Mucosa of stomach (tissue), 1 donor: ENCODE measurements around the gene IFT52.

ENCODE experiments used
- H3K27me3 ChIP-seq: one replicate; pipeline ENCODE4 v1.7.0; 2013; ENCODE audit warnings: mild to moderate bottlenecking, low read length; ENCODE audit not compliant: control insufficient read depth, insufficient read depth
- H3K36me3 ChIP-seq: one replicate; pipeline ENCODE4 v1.7.0; 2013; ENCODE audit warnings: low read length; ENCODE audit not compliant: control insufficient read depth, insufficient read depth
- H3K4me1 ChIP-seq: one replicate; pipeline ENCODE4 v1.7.0; 2013; ENCODE audit warnings: mild to moderate bottlenecking, low read length; ENCODE audit not compliant: control insufficient read depth, insufficient read depth
- H3K4me3 ChIP-seq: one replicate; pipeline ENCODE4 v1.7.0; 2013; ENCODE audit warnings: low read length
- H3K9ac ChIP-seq: one replicate; pipeline ENCODE4 v1.7.0; 2013; ENCODE audit warnings: mild to moderate bottlenecking, low read length, moderate library complexity
- H3K9me3 ChIP-seq: one replicate; pipeline ENCODE4 v1.7.0; 2013; ENCODE audit warnings: mild to moderate bottlenecking, low read length, moderate library complexity; ENCODE audit not compliant: control insufficient read depth
- donor health status: Pancreatic carcinoma.

The IFT52 gene

GRCh38 chr20:43682446-43682845 is 91.7 kb downstream of the IFT52 start:
- H3K4me3 ChIP-seq = no peak overlapping the region
- H3K36me3 ChIP-seq = no peaks in the 10 kb centered on the region
- H3K9ac ChIP-seq = no peak overlapping the region
- H3K27me3 ChIP-seq = no peaks in the 10 kb centered on the region
- H3K4me1 ChIP-seq = no peaks in the 10 kb centered on the region
- no peaks in the 10 kb centered on the region for H3K9me3 ChIP-seq

GRCh38 chr20:43686820-43687219 is 96.1 kb downstream of the IFT52 start:
- Histone ChIP-seq H3K36me3 (no peaks in the 10 kb centered on the region), H3K9ac (no peak overlapping the region), H3K4me1 (no peaks in the 10 kb centered on the region), H3K27me3 (no peaks in the 10 kb centered on the region), H3K4me3 (no peak overlapping the region), H3K9me3 (no peaks in the 10 kb centered on the region)

DNA sequence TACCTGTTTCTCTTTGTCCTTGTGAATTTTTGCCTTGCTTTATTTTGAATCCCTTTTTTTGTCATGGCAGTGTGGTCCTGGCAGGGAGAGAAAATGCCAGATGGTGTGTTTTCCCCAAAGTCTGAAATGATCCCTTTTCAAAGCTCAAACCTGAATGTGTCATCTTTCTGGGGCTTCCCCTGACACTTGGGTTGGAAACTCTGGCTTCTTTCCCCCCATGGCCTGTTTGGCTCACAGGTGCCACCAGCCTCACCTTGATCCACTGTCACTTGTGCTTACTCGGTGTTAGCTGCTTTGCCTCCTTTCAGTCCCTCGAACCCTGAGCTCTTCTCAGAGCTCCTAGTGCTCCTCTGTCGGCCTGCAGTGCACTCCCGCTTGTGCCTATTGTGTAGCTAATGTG is 98.4 kb downstream of the IFT52 start:
- no peak overlapping the region for H3K9ac ChIP-seq
- H3K36me3 ChIP-seq = no peaks in the 10 kb centered on the region
- no peaks in the 10 kb centered on the region for H3K4me1 ChIP-seq
- no peaks in the 10 kb centered on the region for H3K27me3 ChIP-seq
- no peaks in the 10 kb centered on the region for H3K9me3 ChIP-seq
- H3K4me3 ChIP-seq = no peak overlapping the region

DNA sequence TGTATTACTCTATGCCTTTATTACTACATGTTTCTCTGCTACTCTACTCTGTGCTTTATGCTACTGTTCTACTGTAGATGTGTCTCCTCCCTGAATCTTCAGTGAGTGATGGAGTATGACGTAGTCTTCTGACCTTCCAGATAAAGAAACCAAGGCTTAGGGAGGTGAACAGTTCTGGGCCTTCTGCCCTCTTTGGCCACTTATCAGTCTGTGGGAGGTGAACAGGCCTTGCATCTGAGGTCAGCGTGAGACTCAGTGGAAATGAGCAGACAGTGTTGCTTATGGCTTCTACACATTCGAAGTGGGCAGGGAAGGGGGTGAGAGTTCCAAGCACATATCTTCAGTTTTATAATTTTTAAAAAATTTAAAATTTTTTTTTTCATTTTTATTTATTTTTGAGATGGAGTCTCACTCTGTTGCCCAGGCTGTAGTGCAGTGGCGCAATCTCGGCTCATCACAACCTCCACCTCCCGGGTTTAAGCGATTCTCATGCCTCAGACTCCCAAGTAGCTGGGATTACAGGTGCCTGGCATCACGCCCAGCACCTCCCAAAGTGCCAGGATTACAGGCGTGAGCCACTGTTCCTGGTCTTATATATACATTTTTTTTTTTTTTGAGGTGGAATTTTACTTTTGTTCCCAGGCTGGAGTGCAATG is 100.3 kb downstream of the IFT52 start:
- H3K4me3 ChIP-seq = no peak overlapping the region
- no peaks in the 10 kb centered on the region for H3K4me1 ChIP-seq
- H3K36me3 ChIP-seq = no peaks in the 10 kb centered on the region
- H3K9ac ChIP-seq = no peak overlapping the region
- no peaks in the 10 kb centered on the region for H3K9me3 ChIP-seq
- H3K27me3 ChIP-seq = no peaks in the 10 kb centered on the region

DNA sequence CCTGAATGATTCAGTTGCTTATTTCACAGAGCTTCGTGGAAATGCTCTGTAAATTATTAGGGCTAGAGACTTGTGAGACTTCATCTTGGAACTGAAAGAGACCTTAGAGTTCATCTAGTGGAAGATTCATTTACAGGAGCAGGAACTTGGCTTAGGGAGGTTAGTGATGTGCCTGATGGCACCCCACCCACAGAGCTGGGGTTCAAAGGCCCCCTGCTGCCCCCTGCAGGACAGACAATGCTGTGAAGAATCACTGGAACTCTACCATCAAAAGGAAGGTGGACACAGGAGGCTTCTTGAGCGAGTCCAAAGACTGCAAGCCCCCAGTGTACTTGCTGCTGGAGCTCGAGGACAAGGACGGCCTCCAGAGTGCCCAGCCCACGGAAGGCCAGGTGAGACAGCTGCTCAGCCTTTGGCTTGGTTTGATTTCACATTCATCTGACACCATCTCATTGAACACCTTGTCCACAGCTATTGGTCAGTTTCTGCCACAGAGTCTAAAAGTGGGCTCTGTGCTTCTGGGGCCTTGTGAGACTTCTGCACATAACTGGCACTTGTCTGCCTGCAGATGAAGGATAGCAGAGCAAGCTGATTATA is 101.3 kb downstream of the IFT52 start:
- H3K36me3 ChIP-seq = no peaks in the 10 kb centered on the region
- no peaks in the 10 kb centered on the region for H3K27me3 ChIP-seq
- H3K9me3 ChIP-seq = no peaks in the 10 kb centered on the region
- H3K4me3 ChIP-seq = no peak overlapping the region
- H3K9ac ChIP-seq = no peak overlapping the region
- no peaks in the 10 kb centered on the region for H3K4me1 ChIP-seq

DNA sequence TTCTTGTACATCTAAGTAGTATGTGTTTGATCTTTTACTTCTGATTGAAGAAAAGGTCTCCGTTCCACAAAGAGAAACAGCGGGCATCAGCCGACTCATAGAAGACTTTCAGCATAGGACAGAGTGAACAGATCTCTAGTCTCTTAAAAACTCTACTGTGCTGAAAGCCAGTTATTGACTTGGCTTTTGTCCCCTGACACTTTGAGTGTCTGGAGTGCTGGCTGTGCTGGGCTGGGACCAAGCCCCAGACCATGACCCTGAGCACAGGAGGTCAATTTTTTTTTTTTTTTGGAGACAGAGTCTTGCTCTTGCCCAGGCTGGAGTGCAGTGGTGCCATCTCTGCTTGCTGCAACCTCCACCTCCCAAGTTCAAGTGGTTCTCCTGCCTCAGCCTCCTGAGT is 104.0 kb downstream of the IFT52 start:
- no peaks in the 10 kb centered on the region for H3K27me3 ChIP-seq
- H3K36me3 ChIP-seq = no peaks in the 10 kb centered on the region
- no peaks in the 10 kb centered on the region for H3K9me3 ChIP-seq
- no peak overlapping the region for H3K9ac ChIP-seq
- H3K4me1 ChIP-seq = no peaks in the 10 kb centered on the region
- no peak overlapping the region for H3K4me3 ChIP-seq

DNA sequence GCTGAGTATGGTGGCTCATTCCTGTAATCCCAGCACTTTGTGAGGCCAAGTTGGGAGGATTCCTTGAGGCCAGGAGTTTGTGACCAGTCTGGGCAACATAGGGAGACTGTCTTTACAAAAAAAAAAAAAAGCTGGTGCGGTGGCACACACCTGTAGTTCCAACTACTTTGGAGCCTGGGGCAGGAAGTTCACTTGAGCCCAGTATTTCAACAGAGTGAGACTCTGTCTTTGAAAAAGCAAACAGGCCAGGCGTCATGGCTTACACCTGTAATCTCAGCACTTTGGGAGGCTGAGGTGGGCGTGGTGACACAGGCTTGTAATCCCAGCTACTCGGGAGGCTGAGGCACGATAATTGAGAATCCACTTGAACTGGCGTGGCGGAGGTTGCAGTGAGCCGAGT is 104.8 kb downstream of the IFT52 start:
- Histone ChIP-seq H3K4me1 (no peaks in the 10 kb centered on the region), H3K9me3 (no peaks in the 10 kb centered on the region), H3K9ac (no peak overlapping the region), H3K4me3 (no peak overlapping the region), H3K27me3 (no peaks in the 10 kb centered on the region), H3K36me3 (no peaks in the 10 kb centered on the region)
